Breast epithelium (tissue), 4 donors: ENCODE results near the gene OLFML3. TPM values are rescaled to one million over a fixed set of nuclear protein-coding genes. Genes with fewer than 3 reads are reported as not detected.

ENCODE experiments used
- DNase-seq, 2 donors: peaks; one replicate each; pipeline ENCODE4 v3.0.0-alpha.2; 2019; ENCODE audit warnings: low spot score in 2 of 2
- H3K27ac ChIP-seq, 2 donors: fragments of 200-600 bp; sonication (generic) in 1 of 2; one replicate each; pipeline ENCODE4 v1.5.1; 2016 to 2019; ENCODE audit warnings: mild to moderate bottlenecking in 1 of 2
- H3K27me3 ChIP-seq, 2 donors: fragments of 200-600 bp; sonication (generic) in 1 of 2; one replicate each; pipeline versions ENCODE4 v1.5.1 to v1.6.0; 2017 to 2019; ENCODE audit warnings: control low read depth in 1 of 2, mild to moderate bottlenecking in 1 of 2
- H3K36me3 ChIP-seq: fragments of 200-600 bp; one replicate; pipeline ENCODE4 v1.5.1; 2019
- H3K4me1 ChIP-seq, 2 donors: fragments of 200-600 bp; sonication (generic); one replicate each; pipeline ENCODE4 v1.5.1; 2016 to 2019; ENCODE audit warnings: control low read depth in 1 of 2
- H3K4me3 ChIP-seq, 3 donors: fragments of 200-600 bp; sonication (generic); 1 replicate in 2 of 3; 2 replicates in 1 of 3; pipeline ENCODE4 v1.5.1; 2016 to 2019; ENCODE audit warnings: mild to moderate bottlenecking in 3 of 3, moderate library complexity in 2 of 3
- H3K9me3 ChIP-seq, 2 donors: fragments of 200-600 bp; sonication (generic) in 1 of 2; one replicate each; pipeline ENCODE4 v1.5.1; 2016 to 2019; ENCODE audit warnings: control low read depth in 1 of 2
- POLR2A ChIP-seq: fragments of 450-650 bp; IDR thresholded peaks from one replicate; pipeline ENCODE4 v1.6.1; 2016; ENCODE audit warnings: antibody characterized with exemption, mild to moderate bottlenecking, moderate library complexity
- POLR2AphosphoS5 ChIP-seq, 3 donors: sonication (generic); formaldehyde crosslinking; IDR thresholded peaks; one replicate each; pipeline ENCODE4 v1.6.1; 2017; ENCODE audit warnings: antibody characterized with exemption in 3 of 3
- intact Hi-C: fragments of 100-400 bp; cut with DNase I; formaldehyde crosslinking; loops from one replicate; pipeline ENCODE4 v1.15.1; 2023; ENCODE audit warnings: low total_unique reads
- total RNA-seq, 3 donors: library from RNA; depleted of rRNA; stranded (reverse); fragments of >200 nt; gene quantifications; one replicate each; pipeline ENCODE4 v1.1.0, GENCODE V29; 2016
- TF ChIP-seq, protein P1 (sequence below), 3 donors: fragments of 450-650 bp; IDR thresholded peaks; one replicate each; pipeline ENCODE4 v1.5.1; 2016 to 2017; ENCODE audit warnings: antibody characterized with exemption in 3 of 3, mild to moderate bottlenecking in 3 of 3, moderate library complexity in 3 of 3

Gene OLFML3
- total RNA-seq, 3 donors from 2014 or later: 46.2 to 155 (median 51.2) TPM

- TF ChIP-seq, protein P1, sequence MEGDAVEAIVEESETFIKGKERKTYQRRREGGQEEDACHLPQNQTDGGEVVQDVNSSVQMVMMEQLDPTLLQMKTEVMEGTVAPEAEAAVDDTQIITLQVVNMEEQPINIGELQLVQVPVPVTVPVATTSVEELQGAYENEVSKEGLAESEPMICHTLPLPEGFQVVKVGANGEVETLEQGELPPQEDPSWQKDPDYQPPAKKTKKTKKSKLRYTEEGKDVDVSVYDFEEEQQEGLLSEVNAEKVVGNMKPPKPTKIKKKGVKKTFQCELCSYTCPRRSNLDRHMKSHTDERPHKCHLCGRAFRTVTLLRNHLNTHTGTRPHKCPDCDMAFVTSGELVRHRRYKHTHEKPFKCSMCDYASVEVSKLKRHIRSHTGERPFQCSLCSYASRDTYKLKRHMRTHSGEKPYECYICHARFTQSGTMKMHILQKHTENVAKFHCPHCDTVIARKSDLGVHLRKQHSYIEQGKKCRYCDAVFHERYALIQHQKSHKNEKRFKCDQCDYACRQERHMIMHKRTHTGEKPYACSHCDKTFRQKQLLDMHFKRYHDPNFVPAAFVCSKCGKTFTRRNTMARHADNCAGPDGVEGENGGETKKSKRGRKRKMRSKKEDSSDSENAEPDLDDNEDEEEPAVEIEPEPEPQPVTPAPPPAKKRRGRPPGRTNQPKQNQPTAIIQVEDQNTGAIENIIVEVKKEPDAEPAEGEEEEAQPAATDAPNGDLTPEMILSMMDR (IDR thresholded peaks at IDR 0.05): no peak
- TF ChIP-seq POLR2AphosphoS5 (IDR thresholded peaks at IDR 0.05) (no peak), POLR2A (no peak)
- Histone ChIP-seq H3K36me3 (no peaks in the 10 kb centered on the region), H3K27ac (no peak overlapping the region), H3K27me3 (no peaks in the 10 kb centered on the region), H3K4me3 (no peak overlapping the region), H3K9me3 (no peaks in the 10 kb centered on the region), H3K4me1 (no peaks in the 10 kb centered on the region)
- intact Hi-C loops: no loop called here
- DNase-seq: no peak
These were observed 45.3 kb upstream of the OLFML3 start for GRCh38 chr1:113934006-113934405.

DNA sequence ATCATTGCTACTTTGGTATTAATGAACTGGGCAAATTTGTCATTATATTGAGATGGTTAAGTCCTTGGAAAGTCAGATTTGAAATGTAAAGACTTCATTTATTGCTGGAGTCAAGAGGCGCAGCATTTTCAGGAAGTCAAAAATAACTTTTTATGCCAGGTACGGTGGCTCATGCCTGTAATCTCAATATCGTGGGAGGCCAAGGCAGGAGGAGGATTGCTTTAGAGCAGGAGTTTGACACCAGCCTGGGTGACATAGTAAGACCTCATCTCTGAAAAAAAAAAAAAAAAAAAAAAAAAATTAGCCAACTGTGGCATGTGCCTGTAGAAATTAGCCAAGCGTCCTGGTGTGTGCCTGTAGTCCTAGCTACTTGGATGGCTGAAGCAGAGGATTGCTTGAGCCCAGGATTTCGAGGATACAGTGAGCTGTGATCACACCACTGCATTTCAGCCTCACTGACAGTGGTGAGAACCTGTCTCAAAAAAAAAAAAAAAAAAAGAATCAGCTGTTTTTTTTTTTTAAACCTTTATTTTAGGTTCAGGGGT lies 44.7 kb upstream of the OLFML3 start:
- H3K9me3 ChIP-seq: no peaks in the 10 kb centered on the region
- TF ChIP-seq, protein P1 (IDR thresholded peaks at IDR 0.05): no peak
- no peak for TF ChIP-seq POLR2A
- TF ChIP-seq POLR2AphosphoS5 (IDR thresholded peaks at IDR 0.05): no peak
- no peaks in the 10 kb centered on the region for H3K36me3 ChIP-seq
- intact Hi-C loops: no loop called here
- H3K27ac ChIP-seq: no peak overlapping the region
- no peaks in the 10 kb centered on the region for H3K27me3 ChIP-seq
- no peaks in the 10 kb centered on the region for H3K4me1 ChIP-seq
- no peak overlapping the region for H3K4me3 ChIP-seq
- no peak for DNase-seq

- no peak for DNase-seq
- Histone ChIP-seq H3K36me3 (no peaks in the 10 kb centered on the region), H3K27me3 (no peaks in the 10 kb centered on the region), H3K4me3 (no peak overlapping the region), H3K9me3 (no peaks in the 10 kb centered on the region), H3K27ac (no peak overlapping the region), H3K4me1 (no peaks in the 10 kb centered on the region)
- TF ChIP-seq, protein P1 (IDR thresholded peaks at IDR 0.05): no peak
- TF ChIP-seq POLR2AphosphoS5 (IDR thresholded peaks at IDR 0.05): no peak
- no peak for TF ChIP-seq POLR2A
- intact Hi-C loops: no loop called here
These were observed 44.1 kb upstream of the OLFML3 start for GRCh38 chr1:113935176-113935575.

- Histone ChIP-seq H3K4me1 (no peaks in the 10 kb centered on the region), H3K36me3 (no peaks in the 10 kb centered on the region), H3K9me3 (no peaks in the 10 kb centered on the region), H3K27me3 (no peaks in the 10 kb centered on the region), H3K4me3 (no peak overlapping the region), H3K27ac (no peak overlapping the region)
- DNase-seq: no peak
- intact Hi-C loops: no loop called here
- no peak for TF ChIP-seq POLR2AphosphoS5 (IDR thresholded peaks at IDR 0.05)
These were observed 43.3 kb upstream of the OLFML3 start for GRCh38 chr1:113935970-113936369.

- Histone ChIP-seq H3K27me3 (no peaks in the 10 kb centered on the region), H3K27ac (no peak overlapping the region), H3K4me1 (no peaks in the 10 kb centered on the region), H3K9me3 (no peaks in the 10 kb centered on the region), H3K4me3 (no peak overlapping the region), H3K36me3 (peaks cover 5% of the 10 kb centered on the region)
- intact Hi-C loops: no loop called here
- no peak for DNase-seq
- TF ChIP-seq POLR2A (no peak), POLR2AphosphoS5 (IDR thresholded peaks at IDR 0.05) (no peak)
- TF ChIP-seq, protein P1 (IDR thresholded peaks at IDR 0.05): no peak
These were observed 42.1 kb upstream of the OLFML3 start for GRCh38 chr1:113937146-113937545.

DNA sequence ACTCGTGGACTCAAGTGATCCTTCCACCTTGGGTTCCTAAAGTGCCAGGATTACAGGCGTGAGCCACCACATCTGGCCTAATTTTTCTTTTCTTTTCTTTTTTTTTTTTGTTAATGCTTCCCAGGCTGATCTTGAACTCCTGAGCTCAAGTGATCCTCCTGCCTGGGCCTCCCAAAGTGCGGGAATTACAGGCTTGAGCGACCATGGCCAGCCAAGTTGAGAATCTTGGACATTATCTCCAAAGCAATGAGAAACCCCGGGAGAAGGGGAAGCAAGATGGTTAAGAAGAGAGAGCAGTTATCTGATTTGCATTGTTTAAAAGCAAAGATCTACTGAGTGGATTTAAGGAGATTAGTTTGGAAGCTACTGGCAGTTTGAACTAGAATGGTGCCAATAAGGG lies 41.1 kb upstream of the OLFML3 start:
- intact Hi-C loops: no loop called here
- TF ChIP-seq, protein P1 (IDR thresholded peaks at IDR 0.05): no peak
- no peak for TF ChIP-seq POLR2A
- no peak for TF ChIP-seq POLR2AphosphoS5 (IDR thresholded peaks at IDR 0.05)
- Histone ChIP-seq H3K27ac (no peak overlapping the region), H3K27me3 (no peaks in the 10 kb centered on the region), H3K4me1 (no peaks in the 10 kb centered on the region), H3K36me3 (peaks cover 5% of the 10 kb centered on the region), H3K9me3 (no peaks in the 10 kb centered on the region), H3K4me3 (no peak overlapping the region)
- no peak for DNase-seq
